GM23338 (cell line): Measurements from ENCODE around the gene CERK. TPM values are rescaled to one million over a fixed set of nuclear protein-coding genes. Genes with fewer than 3 reads are reported as not detected.

Source experiments
- ATAC-seq: fragments of 200-7000 bp; cut with Tn5 transposase; 3 replicates; pipeline ENCODE4 v1.9.1; 2020
- DNase-seq: peaks from one replicate; pipeline ENCODE4 v3.0.0-alpha.2; 2015; ENCODE audit warnings: low spot score
- H2AFZ ChIP-seq: fragments of 200-600 bp; sonication (generic); 2 replicates; pipeline ENCODE4 v1.8.0; 2016; ENCODE audit warnings: antibody characterized with exemption, mild to moderate bottlenecking, moderate library complexity
- H3F3A ChIP-seq: fragments of 200-600 bp; sonication (generic); replicated peaks from 2 replicates; pipeline ENCODE4 v1.8.0; 2017; ENCODE audit warnings: antibody characterized with exemption, mixed run types, low read depth
- H3K27ac ChIP-seq: fragments of 200-600 bp; sonication (generic); 2 replicates; pipeline ENCODE4 v1.6.1; 2016; ENCODE audit warnings: low read depth
- H3K27me3 ChIP-seq: fragments of 200-600 bp; sonication (generic); 2 replicates; pipeline ENCODE4 v1.8.0; 2016; ENCODE audit warnings: mild to moderate bottlenecking, mixed run types, moderate library complexity; ENCODE audit not compliant: insufficient read depth
- H3K36me3 ChIP-seq: fragments of 200-600 bp; sonication (generic); 2 replicates; pipeline ENCODE4 v1.8.0; 2016; ENCODE audit warnings: mild to moderate bottlenecking; ENCODE audit not compliant: insufficient read depth
- H3K4me1 ChIP-seq: fragments of 200-600 bp; sonication (generic); 2 replicates; pipeline ENCODE4 v1.8.0; 2016; ENCODE audit warnings: mild to moderate bottlenecking, moderate library complexity; ENCODE audit not compliant: insufficient read depth
- H3K4me2 ChIP-seq: fragments of 200-600 bp; sonication (generic); 2 replicates; pipeline ENCODE4 v1.7.1; 2017; ENCODE audit warnings: mixed run types
- H3K4me3 ChIP-seq: fragments of 200-600 bp; sonication (generic); 2 replicates; pipeline ENCODE4 v1.6.1; 2016; ENCODE audit warnings: mixed run types
- H3K79me2 ChIP-seq: fragments of 200-600 bp; sonication (generic); replicated peaks from 2 replicates; pipeline ENCODE4 v1.8.0; 2017; ENCODE audit warnings: mild to moderate bottlenecking; ENCODE audit not compliant: insufficient read depth
- H3K9me2 ChIP-seq: fragments of 200-600 bp; sonication (generic); 2 replicates; pipeline ENCODE4 v1.8.0; 2017; ENCODE audit not compliant: insufficient read depth
- H4K20me1 ChIP-seq: fragments of 200-600 bp; sonication (generic); replicated peaks from 2 replicates; pipeline ENCODE4 v1.8.0; 2017; ENCODE audit warnings: mild to moderate bottlenecking; ENCODE audit not compliant: insufficient read depth
- H3K27ac Mint-ChIP-seq: 2 replicates; pipeline ENCODE4 v1.8.0; 2020; ENCODE audit warnings: inconsistent platforms, mild to moderate bottlenecking, moderate library complexity, mixed read lengths
- H3K27me3 Mint-ChIP-seq: 3 replicates; pipeline ENCODE4 v1.8.0; 2022; ENCODE audit warnings: low read depth, mild to moderate bottlenecking, moderate library complexity, mixed read lengths, inconsistent platforms; ENCODE audit not compliant: insufficient read depth, poor library complexity
- H3K36me3 Mint-ChIP-seq: 3 replicates; pipeline ENCODE4 v1.8.0; 2021; ENCODE audit warnings: low read depth, mild to moderate bottlenecking, inconsistent platforms, moderate library complexity, mixed read lengths
- H3K4me1 Mint-ChIP-seq: 3 replicates; pipeline ENCODE4 v1.8.0; 2020; ENCODE audit warnings: mild to moderate bottlenecking, inconsistent platforms, mixed read lengths
- H3K4me3 Mint-ChIP-seq: 3 replicates; pipeline ENCODE4 v1.8.0; 2021; ENCODE audit warnings: moderate library complexity, mild to moderate bottlenecking, inconsistent platforms, mixed read lengths
- H3K9me3 Mint-ChIP-seq: 3 replicates; pipeline ENCODE4 v1.8.0; 2020; ENCODE audit warnings: moderate library complexity, mild to moderate bottlenecking, inconsistent platforms, mixed read lengths
- CREB1 ChIP-seq: fragments of 250-450 bp; sonication (Bioruptor Pico); IDR thresholded peaks from 2 replicates; pipeline ENCODE4 v1.5.0; 2020; ENCODE audit warnings: low read depth, mild to moderate bottlenecking, moderate library complexity
- CTCF ChIP-seq, 2 experiments: fragments of 200-600 bp in 1 of 2; sonication (generic) in 1 of 2; conservative IDR thresholded peaks; 2 replicates each; pipeline versions ENCODE4 v1.5.1 to v1.6.1; 2016 to 2017; ENCODE audit warnings: antibody characterized with exemption in 2 of 2, low read depth in 2 of 2, mild to moderate bottlenecking in 2 of 2, moderate library complexity in 1 of 2
- ETS1 ChIP-seq: IDR thresholded peaks from 2 replicates; pipeline ENCODE4 v1.6.1; 2016; ENCODE audit warnings: antibody characterized with exemption
- JUNB ChIP-seq: IDR thresholded peaks from one replicate; pipeline ENCODE4 v1.6.1; 2016; ENCODE audit warnings: antibody characterized with exemption; ENCODE audit not compliant: unreplicated experiment
- NANOG ChIP-seq: IDR thresholded peaks from 2 replicates; pipeline ENCODE4 v1.6.1; 2016; ENCODE audit warnings: antibody characterized with exemption, borderline replicate concordance
- POLR2AphosphoS5 ChIP-seq: IDR thresholded peaks from 2 replicates; pipeline ENCODE4 v1.6.1; 2016; ENCODE audit warnings: antibody characterized with exemption, low read depth
- REST ChIP-seq: IDR thresholded peaks from one replicate; pipeline ENCODE4 v1.6.1; 2018; ENCODE audit warnings: antibody characterized with exemption; ENCODE audit not compliant: unreplicated experiment
- STAT1 ChIP-seq: IDR thresholded peaks from one replicate; pipeline ENCODE4 v1.6.1; 2016; ENCODE audit warnings: antibody characterized with exemption; ENCODE audit not compliant: unreplicated experiment
- ZNF114 ChIP-seq: fragments of 250-450 bp; sonication (Bioruptor Pico); IDR thresholded peaks from 2 replicates; pipeline ENCODE4 v1.5.0; 2020; ENCODE audit warnings: mild to moderate bottlenecking, moderate library complexity
- ZNF331 ChIP-seq: fragments of 250-450 bp; sonication (Bioruptor Pico); IDR thresholded peaks from 2 replicates; pipeline ENCODE4 v1.5.0; 2020; ENCODE audit warnings: low read depth, mild to moderate bottlenecking, moderate library complexity
- polyA plus RNA-seq: library from polyadenylated mRNA; unstranded; fragments of >200 nt; fragmentation: Nextera tagmentation; extraction: Ambion mirVana; gene quantifications from 2 replicates; pipeline ENCODE4 v1.2.1, GENCODE V29; 2016
- total RNA-seq: library from RNA; depleted of rRNA; stranded (reverse); fragments of >200 nt; shearing (Covaris generic); gene quantifications from 2 replicates; pipeline ENCODE4 v1.2.3, GENCODE V29; 2014

The CERK gene
- total and polyA plus RNA-seq, 2 experiments from 2014 or later = 12.7 to 62.9 TPM

- Histone ChIP-seq H3K27ac (no peak overlapping the region), H3K4me1 (no peaks in the 10 kb centered on the region), H3K27me3 (no peaks in the 10 kb centered on the region), H3F3A (no peaks in the 10 kb centered on the region), H3K79me2 (0 out of 2 replicates have a peak, but pooled peaks cover 3% of the 10 kb centered on the region), H3K4me3 (no peak overlapping the region), H4K20me1 (0 out of 2 replicates have a peak, but pooled peaks cover 4% of the 10 kb centered on the region), H3K9me2 (no peaks in the 10 kb centered on the region), H3K4me2 (no peak overlapping the region), H3K36me3 (no peaks in the 10 kb centered on the region), H2AFZ (no peak overlapping the region)
- no peaks in the 10 kb centered on the region for H3K9me3 Mint-ChIP-seq
- peaks cover 4% of the 10 kb centered on the region for H3K27me3 Mint-ChIP-seq
- H3K36me3 Mint-ChIP-seq = peaks cover 12% of the 10 kb centered on the region; the same call in 2 of the 3 replicates
- DNase-seq = no peak
- 0 out of 3 replicates have a peak, but pooled peaks cover 2% of the 10 kb centered on the region for H3K4me1 Mint-ChIP-seq
- peak overlapping the region; percentile 50; the same call in 1 of the 2 replicates for H3K27ac Mint-ChIP-seq
- H3K4me3 Mint-ChIP-seq = no peak overlapping the region
- no peak for ATAC-seq
- no peak for TF ChIP-seq JUNB
- TF ChIP-seq CTCF (conservative IDR thresholded peaks at IDR 0.05; ENCODE audit: low read depth in 2 of 2) = no peak
Observed at GRCh38 chr22:46719921-46720320, 18.1 kb downstream of the CERK start.

- no peaks in the 10 kb centered on the region for H3K9me3 Mint-ChIP-seq
- H3K4me3 Mint-ChIP-seq = no peak overlapping the region
- Histone ChIP-seq H3K79me2 (peaks cover 6% of the 10 kb centered on the region; the same call in 1 of the 2 replicates), H3K9me2 (no peaks in the 10 kb centered on the region), H3K4me1 (no peaks in the 10 kb centered on the region), H3K27ac (no peak overlapping the region), H4K20me1 (peaks cover 4% of the 10 kb centered on the region; the same call in 1 of the 2 replicates), H2AFZ (no peak overlapping the region), H3K27me3 (no peaks in the 10 kb centered on the region), H3K4me3 (no peak overlapping the region), H3F3A (no peaks in the 10 kb centered on the region), H3K36me3 (peaks cover 21% of the 10 kb centered on the region), H3K4me2 (no peak overlapping the region)
- no peak overlapping the region for H3K27ac Mint-ChIP-seq
- ATAC-seq (no peak), DNase-seq (no peak)
- peaks cover 2% of the 10 kb centered on the region for H3K27me3 Mint-ChIP-seq
- H3K36me3 Mint-ChIP-seq = peaks cover 23% of the 10 kb centered on the region
- peaks cover 3% of the 10 kb centered on the region; the same call in 2 of the 3 replicates for H3K4me1 Mint-ChIP-seq
- TF ChIP-seq ETS1 (no peak), REST (no peak), ZNF331 (CRISPR knock-in tag) (no peak), POLR2AphosphoS5 (no peak), ZNF114 (CRISPR knock-in tag) (no peak), NANOG (no peak), CREB1 (CRISPR knock-in tag) (no peak), STAT1 (no peak)
Observed at GRCh38 chr22:46714550-46714949, 23.5 kb downstream of the CERK start.
